OCI-LY1 (cell line): ENCODE measurements around the gene CXCR6.

Experiments
- H2AFZ ChIP-seq: fragments of 200-600 bp; sonication (generic), shearing (Covaris generic); 2 replicates; pipeline ENCODE4 v1.6.0; 2014; ENCODE audit warnings: antibody characterized with exemption, mild to moderate bottlenecking, low read length
- H3F3A ChIP-seq: fragments of 200-600 bp; sonication (generic), shearing (Covaris generic); 2 replicates; pipeline ENCODE4 v1.6.0; 2014; ENCODE audit warnings: mild to moderate bottlenecking, antibody characterized with exemption, low read length, moderate library complexity; ENCODE audit not compliant: insufficient read depth
- H3K27ac ChIP-seq: fragments of 200-600 bp; sonication (generic); 2 replicates; pipeline ENCODE4 v1.5.1; 2014; ENCODE audit warnings: low read length, mixed run types, mild to moderate bottlenecking, low read depth; ENCODE audit not compliant: poor library complexity, severe bottlenecking
- H3K27me3 ChIP-seq: fragments of 200-600 bp; sonication (generic); 2 replicates; pipeline ENCODE4 v1.6.0; 2014; ENCODE audit warnings: antibody characterized with exemption, mild to moderate bottlenecking, low read length, moderate library complexity; ENCODE audit not compliant: insufficient read depth
- H3K36me3 ChIP-seq: fragments of 200-600 bp; sonication (generic); 2 replicates; pipeline ENCODE4 v1.6.1; 2014; ENCODE audit warnings: mild to moderate bottlenecking, antibody characterized with exemption, low read length, moderate library complexity, mixed read lengths; ENCODE audit not compliant: insufficient read depth
- H3K4me1 ChIP-seq: fragments of 200-600 bp; sonication (generic); 2 replicates; pipeline ENCODE4 v1.5.1; 2014; ENCODE audit warnings: mild to moderate bottlenecking, low read length, moderate library complexity; ENCODE audit not compliant: insufficient read depth, severe bottlenecking
- H3K4me2 ChIP-seq: fragments of 200-600 bp; sonication (generic), shearing (Covaris generic); 2 replicates; pipeline ENCODE4 v1.6.1; 2014; ENCODE audit warnings: low read length
- H3K4me3 ChIP-seq: fragments of 200-600 bp; sonication (generic); 2 replicates; pipeline ENCODE4 v1.5.1; 2014; ENCODE audit warnings: low read length, low read depth, mild to moderate bottlenecking, mixed read lengths; ENCODE audit not compliant: poor library complexity, severe bottlenecking
- H3K79me2 ChIP-seq: fragments of 200-600 bp; shearing (Covaris generic); 2 replicates; pipeline ENCODE4 v1.6.1; 2016; ENCODE audit warnings: mixed run types, low read length, mixed read lengths; ENCODE audit not compliant: insufficient read depth
- H3K9ac ChIP-seq: fragments of 200-600 bp; sonication (generic), shearing (Covaris generic); 2 replicates; pipeline ENCODE4 v1.6.1; 2014; ENCODE audit warnings: mild to moderate bottlenecking, low read length, mixed read lengths
- H3K9me2 ChIP-seq: fragments of 200-600 bp; sonication (generic), shearing (Covaris generic); 2 replicates; pipeline ENCODE4 v1.6.1; 2014; ENCODE audit warnings: low read depth, mild to moderate bottlenecking, low read length, mixed read lengths
- H3K9me3 ChIP-seq: fragments of 200-600 bp; shearing (Covaris generic); 2 replicates; pipeline ENCODE4 v1.6.1; 2014; ENCODE audit warnings: low read length, mixed read lengths
- H4K20me1 ChIP-seq: fragments of 200-600 bp; sonication (generic), shearing (Covaris generic); 2 replicates; pipeline ENCODE4 v1.6.0; 2016; ENCODE audit warnings: mild to moderate bottlenecking, low read length; ENCODE audit not compliant: insufficient read depth
- CTCF ChIP-seq: fragments of 200-600 bp; sonication (generic), shearing (Covaris generic); IDR thresholded peaks from 2 replicates; pipeline ENCODE4 v1.5.1; 2017; ENCODE audit warnings: mild to moderate bottlenecking, antibody characterized with exemption, low read length, moderate library complexity, mixed read lengths
- EZH2 ChIP-seq: fragments of 200-600 bp; sonication (generic), shearing (Covaris generic); IDR thresholded peaks from 2 replicates; pipeline ENCODE4 v1.8.0; 2017; ENCODE audit warnings: borderline replicate concordance, mixed run types, mild to moderate bottlenecking, antibody characterized with exemption, low read length, moderate library complexity, mixed read lengths

CXCR6 gene

GRCh38 chr3:45950131-45950530 lies 6.9 kb downstream of the CXCR6 start:
- Histone ChIP-seq H3K4me3 (no peak overlapping the region), H3K9me3 (no peaks in the 10 kb centered on the region), H3K9ac (no peak overlapping the region), H3F3A (no peaks in the 10 kb centered on the region), H3K9me2 (no peaks in the 10 kb centered on the region), H3K79me2 (no peaks in the 10 kb centered on the region), H2AFZ (no peak overlapping the region), H4K20me1 (no peaks in the 10 kb centered on the region), H3K27me3 (no peaks in the 10 kb centered on the region), H3K4me2 (no peak overlapping the region), H3K4me1 (no peaks in the 10 kb centered on the region), H3K36me3 (peaks cover 92% of the 10 kb centered on the region), H3K27ac (no peak overlapping the region)
- TF ChIP-seq EZH2, result no peak
- no peak for TF ChIP-seq CTCF

DNA sequence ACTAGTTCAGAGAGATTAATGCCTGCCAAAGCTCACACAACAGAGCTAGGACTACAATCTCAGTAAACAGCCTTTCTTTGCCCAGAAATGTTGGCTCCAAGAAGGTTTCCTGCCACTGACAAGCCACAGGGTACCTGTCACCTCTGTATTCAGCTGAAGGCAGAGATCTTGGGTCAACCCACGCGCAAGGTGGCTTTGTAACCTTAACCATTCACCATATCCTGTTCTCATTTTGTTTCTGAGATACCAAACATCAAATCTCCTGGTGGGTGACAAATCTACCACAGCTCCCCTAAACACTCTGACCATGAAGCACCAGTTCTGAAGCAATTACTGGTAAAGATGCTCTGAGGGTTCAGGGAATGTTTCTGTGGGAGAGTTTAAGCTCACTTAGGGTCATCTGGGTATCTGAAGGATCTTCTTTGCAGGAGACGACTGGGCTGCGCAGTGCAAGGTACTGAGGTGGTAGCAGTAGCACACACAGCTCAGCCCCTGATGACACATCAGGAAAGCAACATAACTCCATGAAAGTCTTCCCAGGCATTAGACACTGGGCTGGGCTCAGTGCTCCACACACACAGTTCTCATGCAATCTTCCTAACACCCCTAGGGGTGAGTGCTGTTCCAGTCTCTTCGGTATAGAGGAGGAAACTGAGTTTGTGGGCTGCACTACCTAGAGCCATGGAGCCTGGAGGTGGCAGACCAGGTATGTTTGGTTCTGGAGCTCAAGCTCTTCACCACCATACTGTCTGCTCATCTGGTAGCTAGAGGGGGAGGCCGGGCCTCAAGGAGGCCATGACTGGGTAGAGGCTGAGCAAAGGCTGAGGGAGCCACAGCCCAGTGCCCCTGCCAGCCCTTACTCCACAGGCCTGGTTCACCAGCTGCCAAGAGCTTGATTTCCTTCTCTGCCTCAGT lies 7.7 kb downstream of the CXCR6 start:
- no peaks in the 10 kb centered on the region for H3K9me3 ChIP-seq
- no peak overlapping the region for H2AFZ ChIP-seq
- H3K36me3 ChIP-seq, result peaks cover 99% of the 10 kb centered on the region
- H3K9ac ChIP-seq, result no peak overlapping the region
- TF ChIP-seq EZH2 (no peak), CTCF (no peak)
- no peak overlapping the region for H3K4me3 ChIP-seq
- H3K9me2 ChIP-seq, result no peaks in the 10 kb centered on the region
- no peaks in the 10 kb centered on the region for H3F3A ChIP-seq
- no peak overlapping the region for H3K27ac ChIP-seq
- H3K4me2 ChIP-seq, result no peak overlapping the region
- H4K20me1 ChIP-seq, result no peaks in the 10 kb centered on the region
- no peaks in the 10 kb centered on the region for H3K27me3 ChIP-seq
- H3K79me2 ChIP-seq, result no peaks in the 10 kb centered on the region
- H3K4me1 ChIP-seq, result no peaks in the 10 kb centered on the region

DNA sequence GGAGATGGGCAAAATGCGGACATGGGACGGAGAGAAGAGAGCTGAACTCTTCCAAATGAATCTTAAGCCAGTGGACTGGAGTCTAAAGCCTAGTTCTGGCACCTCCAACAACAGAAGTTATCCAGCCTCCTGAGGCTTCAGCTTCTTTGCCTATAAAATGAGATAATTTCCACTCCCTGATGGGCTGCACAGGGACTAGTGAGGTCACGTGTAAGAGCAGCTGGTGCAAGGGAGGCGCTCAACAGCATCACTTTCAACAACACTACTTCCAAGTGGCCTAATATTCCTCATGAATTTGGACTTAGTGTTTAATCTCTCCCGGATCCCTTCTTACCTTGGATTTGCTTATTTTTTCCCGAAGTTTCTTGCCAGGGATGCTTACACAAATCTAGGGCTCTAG lies 8.7 kb downstream of the CXCR6 start:
- Histone ChIP-seq H3F3A (no peaks in the 10 kb centered on the region), H3K4me3 (no peak overlapping the region), H3K36me3 (peaks cover 97% of the 10 kb centered on the region), H3K4me2 (no peak overlapping the region), H3K9me2 (no peaks in the 10 kb centered on the region), H3K27ac (no peak overlapping the region), H2AFZ (no peak overlapping the region), H4K20me1 (no peaks in the 10 kb centered on the region), H3K79me2 (no peaks in the 10 kb centered on the region), H3K9ac (no peak overlapping the region), H3K9me3 (no peaks in the 10 kb centered on the region), H3K4me1 (no peaks in the 10 kb centered on the region), H3K27me3 (no peaks in the 10 kb centered on the region)
- TF ChIP-seq EZH2 (no peak), CTCF (no peak)
